ENCODE results near the gene PHF12. TPM values are rescaled to one million over a fixed set of nuclear protein-coding genes. Genes with fewer than 3 reads are reported as not detected.

The PHF12 gene
- polyA plus RNA-seq (ENCODE audit: insufficient read length) = 33.5 TPM

- peak; percentile 100 for DNase-seq
Measured at GRCh38 chr17:28951428-28951990, at the start of gene PHF12. Gene PHF12, minus strand, starts transcription at chr17:28951518. Its CDS starts 558 bp downstream, at chr17:28950960.

DNA sequence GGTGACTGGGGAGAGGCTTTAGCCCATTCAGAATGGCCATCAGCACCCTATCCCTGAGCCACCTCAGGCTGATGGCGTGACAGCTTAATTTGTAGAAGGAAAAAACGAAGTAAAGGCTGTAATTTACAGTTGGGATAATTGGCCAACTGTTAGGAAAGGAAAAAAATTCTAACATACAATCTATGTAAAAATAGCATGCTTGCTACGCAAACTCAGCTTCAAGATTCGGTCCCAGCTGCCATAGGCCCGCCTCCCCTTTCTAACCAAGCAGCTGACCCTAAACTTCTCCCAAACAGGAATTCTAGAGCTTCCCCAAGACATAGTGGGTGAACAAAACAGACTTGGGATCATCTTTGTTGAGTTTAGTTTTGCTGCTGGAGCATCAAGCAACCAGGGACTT lies 49.7 kb upstream of the PHF12 start:
- DNase-seq = no peak

DNA sequence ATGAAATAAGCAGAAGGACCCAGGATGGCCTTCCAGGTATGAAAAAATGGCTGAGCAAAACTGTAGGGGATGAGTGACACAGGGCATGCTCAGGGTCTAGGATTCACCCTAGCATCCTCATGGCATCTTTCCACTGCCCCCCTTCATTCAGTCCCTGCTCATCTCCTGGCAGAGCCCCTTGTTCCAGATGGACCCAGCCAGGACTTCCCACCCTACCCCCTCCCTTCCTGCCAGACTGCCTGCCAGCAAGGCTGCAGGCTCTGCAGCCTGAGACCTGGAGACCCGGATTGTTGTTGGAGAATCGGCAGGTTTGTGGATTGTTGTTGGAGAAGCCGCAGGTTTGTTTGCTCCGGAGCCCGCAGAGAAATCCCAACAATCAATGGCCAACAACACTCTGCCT lies 47.9 kb upstream of the PHF12 start:
- no peak for DNase-seq

- DNase-seq = no peak
Measured at GRCh38 chr17:28997806-28998205, 46.5 kb upstream of the PHF12 start.

- DNase-seq = no peak
Measured at GRCh38 chr17:28996554-28997096, 45.3 kb upstream of the PHF12 start.

DNA sequence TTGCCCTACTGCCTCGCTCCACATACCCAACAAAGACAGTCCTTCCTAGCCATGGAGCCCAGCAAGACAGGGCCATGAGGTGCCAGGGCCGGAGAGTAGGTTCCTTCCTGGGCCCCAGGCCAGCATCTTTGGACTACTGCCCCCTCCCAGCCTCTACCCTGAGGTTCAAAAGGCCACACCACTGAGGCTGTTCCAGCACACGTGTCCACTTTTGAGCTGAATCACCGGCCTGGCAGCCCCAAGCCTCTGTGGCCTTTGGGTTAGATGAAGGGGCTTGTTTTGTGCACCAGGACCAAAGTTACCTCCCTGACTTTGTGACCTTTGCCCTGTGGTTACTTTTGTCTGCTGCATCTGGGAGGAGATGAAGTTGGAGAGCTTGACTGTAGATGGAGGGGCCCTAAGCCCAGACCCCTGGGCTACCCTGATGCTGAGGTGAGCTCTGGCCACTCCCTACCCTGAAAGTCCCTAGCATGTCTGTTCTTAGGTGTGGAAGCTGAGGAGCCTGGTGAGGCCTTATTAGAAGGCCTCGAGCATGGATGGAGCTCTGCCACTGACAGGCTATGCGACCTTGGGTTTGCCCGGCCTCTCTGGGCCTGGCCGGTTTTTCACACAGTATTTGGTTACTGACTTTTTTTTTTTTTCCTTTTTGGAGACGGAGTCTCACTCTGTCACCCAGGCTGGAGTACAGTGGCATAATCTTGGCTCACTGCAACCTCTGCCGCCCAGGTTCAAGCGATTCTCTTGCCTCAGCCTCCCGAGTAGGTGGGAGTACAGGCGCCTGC lies 42.5 kb upstream of the PHF12 start:
- no peak for DNase-seq

GRCh38 chr17:28992625-28993600 lies 41.6 kb upstream of the PHF12 start:
- no peak for DNase-seq

- no peak for DNase-seq
Measured at GRCh38 chr17:28992185-28992584, 40.9 kb upstream of the PHF12 start.

GRCh38 chr17:28991779-28992178 lies 40.5 kb upstream of the PHF12 start:
- no peak for DNase-seq

DNA sequence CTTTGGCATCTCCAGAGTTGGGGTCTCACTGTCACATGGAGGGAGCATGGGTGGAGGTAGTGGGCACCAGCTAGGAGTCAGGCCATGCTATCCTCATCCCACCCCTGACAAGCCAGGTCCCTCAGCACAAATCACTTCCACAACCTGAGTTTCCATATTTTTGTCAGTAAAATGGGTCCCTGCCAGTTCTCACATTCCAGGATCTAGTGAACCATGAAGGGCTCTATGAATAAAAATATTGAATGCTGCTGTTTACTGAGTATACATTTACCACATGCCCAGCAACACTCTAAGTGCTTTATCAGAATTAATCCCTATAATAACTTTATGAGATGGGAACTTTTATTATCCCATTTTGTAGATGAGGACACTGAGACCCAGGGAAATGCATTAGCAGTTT lies 37.7 kb upstream of the PHF12 start:
- no peak for DNase-seq

- no peak for DNase-seq
Measured at GRCh38 chr17:28988475-28988874, 37.2 kb upstream of the PHF12 start.

DNA sequence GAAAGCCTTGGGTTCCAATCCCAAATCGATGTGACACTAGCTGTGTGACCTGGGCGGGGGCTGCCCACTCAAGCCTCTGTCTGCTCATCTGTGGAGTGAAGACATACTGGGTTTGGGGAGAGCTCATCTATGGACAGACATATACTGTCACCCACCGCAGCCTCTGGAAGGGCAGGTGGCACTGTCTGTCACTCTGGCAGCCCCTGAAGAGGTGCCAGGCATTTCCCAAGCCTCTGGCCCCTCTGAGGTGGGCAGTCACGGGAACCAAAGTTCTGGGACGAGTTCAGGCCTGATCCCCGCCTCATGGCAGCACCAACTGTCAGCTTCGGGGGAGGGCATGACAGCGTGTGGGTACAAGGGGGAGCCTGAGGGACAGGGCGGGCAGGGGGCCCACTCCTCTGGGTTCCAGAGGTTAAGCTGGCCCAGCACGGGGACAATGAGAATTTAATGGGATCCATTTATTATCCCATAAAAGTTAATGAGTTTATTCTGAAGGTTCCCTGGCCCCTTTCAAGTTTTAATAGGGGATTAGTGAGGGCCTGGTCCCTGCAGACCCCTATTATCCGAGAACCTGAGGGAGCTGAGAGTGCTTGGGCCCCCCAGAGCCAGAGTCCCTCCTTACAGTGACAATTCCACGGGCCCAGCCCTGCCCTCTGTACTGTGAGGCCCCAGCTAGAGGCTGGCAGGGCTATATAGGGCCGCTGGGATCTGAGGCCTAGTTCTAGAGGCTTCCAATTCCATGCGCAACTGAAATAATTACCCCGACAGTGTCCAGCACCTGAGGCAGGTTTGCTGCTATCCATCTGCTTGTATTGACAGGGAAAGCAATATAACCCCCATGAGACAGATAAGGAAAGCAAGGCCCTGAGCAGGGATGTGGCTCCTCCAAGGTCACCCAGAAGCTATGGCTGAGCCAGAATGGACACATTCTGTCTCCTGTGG lies 35.7 kb upstream of the PHF12 start:
- DNase-seq = no peak

- no peak for DNase-seq
Measured at GRCh38 chr17:28985950-28986713, 34.8 kb upstream of the PHF12 start.

DNA sequence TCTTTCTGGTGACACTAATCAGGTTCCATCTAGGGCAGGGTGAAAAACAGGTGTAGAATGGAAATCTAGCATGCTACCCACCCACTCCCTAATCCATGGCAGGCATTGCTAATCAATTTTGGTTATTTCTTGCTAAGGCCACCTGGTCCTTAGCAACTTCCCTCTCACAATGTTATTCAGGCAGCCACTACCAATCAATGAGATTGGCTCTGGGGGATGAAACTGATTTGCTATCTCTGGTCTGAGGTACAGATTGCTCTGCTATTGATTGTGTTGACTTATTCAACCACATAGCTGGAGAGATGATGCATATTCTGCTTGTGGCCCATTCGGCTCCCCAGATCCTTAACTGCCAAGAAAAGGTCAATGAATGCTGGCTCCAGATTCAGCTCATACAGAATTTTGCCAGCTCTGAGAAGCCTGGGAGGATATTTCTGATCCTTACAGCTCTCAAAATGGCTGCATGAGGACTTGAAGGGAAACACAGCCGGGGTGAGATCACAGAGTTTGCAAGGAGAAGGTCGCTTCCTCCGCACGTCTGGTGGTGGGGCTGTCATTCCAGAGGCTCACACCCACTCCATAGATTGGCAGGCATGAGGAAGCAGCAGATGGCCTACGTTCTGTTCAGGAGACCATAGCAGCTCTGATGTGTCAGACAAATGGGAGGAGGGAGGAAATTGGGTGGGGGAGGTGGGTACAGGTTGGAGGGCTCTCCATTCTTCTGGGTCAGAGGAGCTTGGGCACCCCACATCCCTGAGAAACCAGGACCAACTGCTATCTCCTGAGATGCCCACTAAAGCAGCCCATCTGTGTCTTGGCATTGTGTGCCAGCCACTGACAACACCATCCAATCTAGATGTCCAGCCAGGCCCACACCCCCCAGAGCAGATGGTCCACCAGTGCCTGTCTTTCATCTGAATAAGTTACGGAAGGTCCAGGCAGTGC lies 32.2 kb upstream of the PHF12 start:
- DNase-seq = no peak

- no peak for DNase-seq
Measured at GRCh38 chr17:28982131-28982793, 30.9 kb upstream of the PHF12 start.

DNA sequence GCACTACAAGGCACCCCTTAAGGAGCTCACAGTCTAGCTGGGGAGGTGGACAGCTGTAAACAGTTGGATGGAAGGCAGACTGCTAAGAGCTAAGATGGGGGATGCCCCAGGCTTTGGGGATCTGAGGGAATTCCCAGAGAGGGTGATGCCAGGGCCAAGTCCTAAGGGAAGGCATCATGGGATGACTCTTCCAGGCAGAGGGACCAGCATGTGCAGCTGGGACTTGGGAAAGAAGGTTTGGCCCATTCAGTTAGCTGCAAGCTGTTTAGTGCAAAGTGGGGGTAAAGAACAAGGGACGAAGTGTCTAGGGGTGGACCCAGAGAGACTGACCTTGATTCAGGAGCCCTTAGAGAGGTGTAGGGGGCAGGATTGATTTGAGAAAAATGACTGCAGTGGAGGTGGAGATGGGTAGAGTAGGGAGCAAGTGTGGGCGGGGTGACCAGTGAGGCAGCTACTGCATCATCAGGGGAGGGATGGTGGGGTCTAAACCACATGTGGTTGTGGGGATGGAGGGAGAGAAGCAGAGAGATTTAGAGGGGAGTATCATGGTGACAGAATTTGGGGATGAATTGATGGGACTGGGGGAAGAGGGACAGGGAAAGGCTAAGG lies 27.1 kb upstream of the PHF12 start:
- DNase-seq = no peak

- no peak for DNase-seq
Measured at GRCh38 chr17:28977659-28978355, 26.5 kb upstream of the PHF12 start.

DNA sequence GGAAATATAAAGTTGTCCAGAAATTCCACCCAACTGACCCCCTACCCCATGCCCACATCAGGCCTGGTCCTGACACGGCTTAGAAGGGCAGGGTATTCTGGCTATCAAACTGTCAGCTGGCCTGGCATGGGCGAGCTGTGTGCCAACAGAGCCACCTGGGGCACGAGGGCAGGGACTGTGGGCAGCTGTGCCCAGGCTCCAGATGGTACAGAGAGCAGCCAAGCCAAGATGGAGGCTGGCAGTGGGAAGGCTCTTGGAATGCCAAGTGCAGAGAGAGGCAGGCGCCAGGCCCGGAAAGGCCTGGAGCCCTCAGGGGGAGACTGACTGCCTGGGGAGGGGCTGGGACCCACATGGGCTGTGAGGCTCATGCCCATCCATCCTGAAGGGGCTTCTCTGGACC lies 24.3 kb upstream of the PHF12 start:
- no peak for DNase-seq
